Middle frontal gyrus (tissue), 1 donor: ENCODE measurements around the gene ZNF839.
A peak's percentile ranks its signal among the peaks of the same experiment; 100 is the strongest.
"Not testable (repeated sequence)": the region's sequence is repeated elsewhere in the genome, so short reads cannot be mapped to it uniquely, and the experiment has no call there.

Experiments
- DNase-seq: peaks from one replicate; pipeline ENCODE4 v3.0.0-alpha.2; 2015; ENCODE audit warnings: low spot score; ENCODE audit errors: extremely low spot score

Gene ZNF839

DNA sequence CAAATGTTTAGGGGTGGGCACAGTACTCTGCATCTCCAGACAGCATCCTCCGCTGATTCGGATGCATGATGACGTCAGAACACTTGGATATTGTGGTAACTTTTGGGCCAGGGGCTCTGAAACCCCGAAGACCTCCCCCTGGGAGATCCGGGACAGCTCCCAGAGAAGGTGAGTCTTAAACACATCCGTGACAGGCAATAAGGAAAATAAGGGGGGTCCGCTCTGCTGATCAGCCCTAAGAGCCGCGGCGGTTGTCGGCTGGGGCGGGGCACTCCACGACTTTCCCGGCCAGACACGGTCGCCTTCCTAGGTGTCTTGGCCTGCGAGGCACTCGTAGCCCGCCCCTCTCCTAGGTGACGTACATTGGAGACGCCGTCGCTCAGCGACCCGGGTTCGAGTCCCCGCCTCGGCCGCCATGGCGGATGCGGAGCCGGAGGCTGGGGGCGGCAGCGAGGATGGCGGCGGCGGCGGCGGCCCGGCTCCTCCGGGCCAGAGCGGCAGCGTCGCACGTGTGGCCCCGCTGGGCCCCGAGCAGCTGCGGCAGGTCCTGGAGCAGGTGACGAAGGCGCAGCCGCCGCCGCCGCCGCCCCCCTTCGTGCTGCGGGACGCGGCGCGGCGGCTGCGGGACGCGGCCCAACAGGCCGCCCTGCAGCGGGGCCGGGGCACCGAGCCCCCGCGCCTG, at the start of gene ZNF839:
Gene ZNF839, plus strand, starts transcription at position 396 of the 682 bp plus-strand sequence. Its CDS starts 20 bp downstream, at position 416.
- peak; percentile 63 for DNase-seq

DNA sequence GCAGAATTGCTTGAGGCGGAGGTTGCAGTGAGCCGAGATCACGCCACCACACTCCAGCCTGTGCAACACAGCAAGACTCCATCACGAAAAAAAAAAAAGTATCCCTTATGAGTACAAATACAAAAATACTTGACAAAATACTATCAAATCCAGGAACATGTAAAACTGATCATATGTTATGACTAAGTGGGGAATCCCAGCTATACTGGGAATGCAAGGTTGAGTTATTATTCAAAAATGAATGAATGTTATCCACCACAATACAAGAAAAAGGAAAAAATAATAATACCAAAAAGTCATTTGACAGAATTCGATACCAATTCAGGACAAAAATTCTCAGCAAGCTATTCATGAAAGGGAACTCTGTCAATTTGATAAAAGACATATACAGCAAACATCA, 47.2 kb upstream of the ZNF839 start:
- no peak for DNase-seq

DNA sequence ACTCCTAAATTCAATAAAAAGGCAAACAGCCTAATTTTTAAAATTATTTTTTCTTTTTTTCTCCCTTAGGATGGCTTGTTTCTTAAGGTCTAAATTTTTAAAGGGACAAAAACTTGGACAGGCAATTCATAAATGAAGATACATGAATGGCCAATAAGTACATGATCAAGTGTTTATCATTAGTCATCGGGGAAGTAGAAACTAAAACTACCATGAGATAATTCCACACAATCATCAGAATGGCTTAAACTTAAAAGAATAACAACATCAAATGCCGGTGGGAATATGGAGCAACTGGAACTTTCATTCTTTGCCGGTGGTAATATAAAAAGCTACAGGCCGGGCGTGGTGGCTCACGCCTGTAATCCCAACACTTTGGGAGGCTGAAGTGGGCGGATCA, 43.7 kb upstream of the ZNF839 start:
- no peak for DNase-seq

DNA sequence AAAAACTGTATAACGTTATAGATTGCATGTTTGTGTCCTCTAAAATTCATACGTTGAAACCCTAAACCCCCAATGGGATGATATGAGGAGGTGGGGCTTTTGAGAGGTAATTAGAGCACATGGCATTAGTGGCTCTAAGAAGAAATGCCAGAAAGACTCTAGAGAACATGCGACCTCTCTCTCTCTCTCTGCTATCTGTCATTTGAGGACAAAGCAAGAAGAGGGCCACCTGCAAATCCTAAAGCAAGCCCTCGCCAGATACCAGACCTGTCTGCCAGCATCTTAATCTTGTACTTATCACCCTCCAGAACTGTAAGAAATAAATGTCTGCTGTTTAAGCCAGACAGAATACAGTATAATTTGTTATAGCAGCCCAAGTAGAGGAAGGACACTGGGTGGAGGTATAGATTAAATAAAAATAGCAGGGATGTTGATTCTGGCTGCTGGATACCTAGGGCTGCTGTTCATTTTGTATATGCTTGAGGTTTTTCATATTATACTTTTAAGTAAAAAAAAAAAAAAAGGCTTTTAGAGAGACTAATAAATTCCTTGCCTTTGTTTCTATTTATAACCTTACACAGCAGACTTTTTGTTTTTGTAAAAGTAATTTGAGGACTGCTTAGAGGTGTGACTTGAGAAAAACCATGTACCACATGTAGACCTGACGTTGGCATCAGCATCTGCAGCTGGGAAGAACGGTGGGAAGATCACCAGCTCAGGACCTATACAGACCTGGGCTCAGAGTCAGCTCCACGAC, 41.5 kb upstream of the ZNF839 start:
- DNase-seq, result no peak

DNA sequence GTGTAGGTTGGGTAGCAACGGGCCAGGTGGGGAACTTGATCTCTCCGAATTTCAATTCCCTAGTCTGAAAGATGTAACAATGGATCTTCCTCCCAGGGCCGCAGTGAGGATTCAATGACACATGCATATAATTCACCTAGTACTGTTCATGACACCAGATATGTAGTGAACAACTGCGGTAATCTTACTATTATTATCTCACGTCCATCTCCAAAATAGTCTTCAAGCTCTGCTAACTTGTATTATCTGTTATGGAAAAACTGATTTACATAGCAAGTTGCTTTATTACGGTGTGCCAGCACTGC, 41.0 kb upstream of the ZNF839 start:
- DNase-seq, result no peak

DNA sequence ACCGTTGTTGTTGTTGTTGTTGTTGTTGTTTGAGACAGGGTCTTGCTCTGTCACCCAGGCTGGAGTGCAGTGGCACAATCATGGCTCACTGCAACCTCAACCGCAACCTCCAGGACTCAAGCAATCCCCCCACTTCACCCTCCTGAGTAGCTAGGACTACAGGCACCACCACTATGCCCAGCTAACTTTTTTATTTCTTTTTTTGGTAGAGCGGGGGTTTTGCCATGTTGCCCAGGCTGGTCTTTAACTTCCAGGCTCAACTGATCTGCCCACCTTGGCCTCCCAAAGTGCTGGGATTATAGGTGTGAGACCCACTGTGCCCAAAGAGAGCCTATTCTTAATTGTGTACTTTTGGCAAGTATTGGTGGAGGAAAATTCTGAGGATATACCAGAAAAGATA, 40.3 kb upstream of the ZNF839 start:
- no peak for DNase-seq

DNA sequence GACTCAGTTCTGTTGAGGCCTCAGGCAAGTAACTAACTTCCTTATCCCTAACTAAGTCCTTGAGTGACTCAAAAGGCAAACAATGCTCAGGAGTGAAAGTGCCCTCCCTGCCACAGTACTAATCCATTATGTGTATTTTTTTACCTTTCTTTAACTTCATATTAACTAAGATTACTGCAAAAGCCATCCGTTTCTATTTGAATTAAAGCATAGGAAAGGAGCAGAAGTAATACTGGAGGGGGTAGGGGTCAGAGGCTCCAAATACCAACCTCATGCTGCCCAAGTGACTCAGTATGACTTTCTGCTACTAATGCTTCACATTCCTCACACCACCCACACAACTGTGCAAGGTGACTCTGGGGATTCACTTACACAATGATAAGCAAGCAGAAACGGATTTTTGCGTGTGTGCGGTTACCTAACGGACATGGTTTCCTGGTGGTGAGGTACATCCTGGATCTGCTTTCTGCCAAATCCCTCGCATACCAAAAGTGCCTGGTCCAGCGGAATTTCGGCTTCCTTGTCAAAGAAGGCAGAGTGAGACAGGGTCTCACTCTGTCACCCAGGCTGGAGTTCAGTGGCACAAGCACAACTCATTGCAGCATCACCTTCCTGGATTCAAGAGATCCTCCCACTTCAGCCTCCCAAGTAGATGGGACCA, 39.7 kb upstream of the ZNF839 start:
- DNase-seq, result no peak

DNA sequence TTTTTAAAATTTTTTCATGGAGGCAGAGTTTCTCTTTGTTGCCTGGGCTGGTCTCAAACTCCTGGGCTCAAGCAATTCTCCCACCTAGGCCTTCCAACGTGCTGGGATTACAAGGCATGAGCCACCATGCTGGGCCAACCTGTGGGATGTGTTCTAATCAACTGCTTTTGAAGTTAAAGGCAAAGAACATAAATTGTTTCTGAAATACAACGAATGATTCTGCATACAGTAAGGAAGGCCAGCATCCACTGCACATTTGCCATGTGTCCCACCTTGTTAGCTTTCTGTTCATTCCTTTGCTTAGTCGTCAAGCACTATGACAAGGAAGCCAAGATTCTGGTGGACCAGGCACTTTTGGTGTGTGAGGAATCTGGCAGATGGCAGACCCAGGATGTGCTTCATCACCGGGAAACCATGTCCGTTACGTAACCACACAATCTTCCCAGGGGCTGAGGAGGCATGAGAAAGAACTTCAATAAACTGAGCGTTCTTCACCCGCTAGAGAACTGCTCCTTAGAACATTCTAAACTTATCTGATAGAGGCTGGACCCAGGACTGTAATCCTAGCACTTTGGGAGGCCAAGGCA, 39.1 kb upstream of the ZNF839 start:
- DNase-seq, result no peak

DNA sequence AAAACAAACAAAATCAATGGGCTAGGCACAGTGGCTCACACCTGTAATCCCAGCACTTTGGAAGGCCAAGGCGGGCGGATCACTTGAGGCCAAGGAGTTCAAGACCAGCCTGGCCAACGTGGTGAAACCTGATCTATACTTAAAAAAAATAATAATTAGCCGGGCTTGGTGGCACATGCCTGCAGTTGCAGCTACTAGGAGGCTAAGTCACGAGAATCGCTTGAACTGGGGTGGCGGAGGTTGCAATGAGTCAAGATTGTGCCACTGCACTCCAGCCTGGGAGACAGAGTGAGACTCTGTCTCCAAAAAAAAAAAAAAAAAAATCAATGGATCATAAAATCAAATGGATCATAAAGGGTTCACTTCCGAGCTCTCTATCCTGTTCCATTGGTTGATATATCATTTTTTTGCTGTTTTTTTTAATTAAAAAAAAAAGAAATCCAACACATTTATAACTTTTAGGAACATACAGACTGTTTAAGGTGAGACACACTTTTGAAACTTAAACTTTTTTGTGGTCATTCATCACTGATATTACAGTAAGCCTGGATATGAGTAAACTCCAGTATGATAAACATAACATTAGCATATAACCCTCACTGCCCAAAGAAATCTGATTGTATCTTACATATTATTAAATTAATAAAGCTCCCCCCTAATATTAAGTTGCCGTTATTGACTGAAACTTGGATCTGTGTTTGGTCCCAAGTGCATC, 36.6 kb upstream of the ZNF839 start:
- no peak for DNase-seq

DNA sequence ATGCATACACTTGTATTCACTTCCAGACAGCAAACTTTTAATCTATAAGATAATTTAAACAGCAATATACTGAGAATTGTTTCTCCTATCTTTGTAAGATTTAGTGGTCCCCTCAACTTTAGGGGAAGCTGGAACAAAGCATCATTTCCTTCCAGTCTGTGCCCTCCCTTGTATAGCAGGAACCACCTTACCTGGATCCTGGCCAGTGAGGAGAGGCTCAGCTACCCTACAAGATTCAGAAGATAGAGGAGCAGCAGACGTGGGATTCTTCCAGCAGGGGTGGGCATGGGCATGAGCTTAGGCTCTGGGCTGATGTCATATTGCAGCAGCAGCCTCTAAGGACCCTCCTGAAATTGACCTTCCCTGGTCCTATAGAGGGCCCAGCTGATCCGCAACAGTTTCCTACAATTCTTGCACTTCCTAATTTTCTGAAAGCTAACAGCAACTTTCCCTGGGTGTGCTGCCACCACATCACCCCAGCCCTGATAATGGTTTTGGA, 35.9 kb upstream of the ZNF839 start:
- no peak for DNase-seq

DNA sequence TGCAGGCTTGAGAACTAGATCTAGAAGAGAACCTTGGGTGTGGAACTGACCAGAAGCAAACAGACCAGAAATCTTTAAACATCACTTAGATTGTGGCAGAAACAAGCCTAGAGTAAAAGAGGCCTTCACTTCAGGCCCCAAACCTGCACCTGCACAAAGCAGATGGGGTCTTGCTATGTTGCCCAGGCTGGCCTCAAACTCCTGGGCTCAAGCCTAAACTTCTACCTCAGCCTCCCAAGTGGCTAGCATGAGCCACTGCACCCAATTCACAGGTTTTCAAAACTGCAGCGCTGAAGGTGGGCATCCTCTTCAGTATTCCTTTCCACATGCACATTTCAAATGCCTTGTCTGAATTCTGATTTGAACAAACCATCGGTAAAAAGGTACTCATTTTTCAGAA, 34.4 kb upstream of the ZNF839 start:
- no peak for DNase-seq

DNA sequence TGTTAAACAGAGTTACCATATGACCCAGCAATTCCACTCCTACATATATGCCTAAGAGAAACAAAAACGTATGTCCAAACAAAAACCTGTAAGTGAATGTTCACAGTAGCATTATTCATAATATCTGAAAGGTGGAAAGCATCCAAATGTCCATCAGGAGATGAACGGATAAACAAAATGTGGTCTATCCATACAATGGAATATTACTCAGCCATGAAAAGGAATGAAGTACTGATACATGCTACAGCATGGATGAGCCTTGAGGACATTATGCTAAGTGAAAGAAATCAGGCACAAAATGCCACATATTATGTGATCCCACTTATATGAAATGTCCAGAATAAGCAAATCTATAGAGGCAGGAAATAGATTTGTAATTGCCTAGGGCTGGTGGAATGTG, 31.4 kb upstream of the ZNF839 start:
- no peak for DNase-seq

DNA sequence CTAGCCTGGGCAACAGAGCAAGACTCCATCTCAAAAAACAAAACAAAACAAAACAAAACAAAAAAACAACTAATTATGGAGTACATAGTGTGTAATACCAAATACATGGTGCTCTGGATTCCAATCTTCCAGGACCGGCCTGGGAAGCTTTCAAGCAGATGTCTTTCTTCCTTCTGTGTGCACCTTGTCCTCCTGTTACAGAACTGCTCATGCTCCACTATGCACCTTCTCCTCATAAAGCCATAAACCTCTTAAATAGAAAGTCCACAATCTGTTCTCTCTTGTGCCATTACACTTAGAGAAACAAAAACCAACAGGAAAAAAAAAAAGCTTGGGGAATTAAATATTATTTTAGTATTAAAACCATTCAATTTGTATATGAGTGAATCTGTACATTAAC, 27.1 kb upstream of the ZNF839 start:
- DNase-seq, result no peak

DNA sequence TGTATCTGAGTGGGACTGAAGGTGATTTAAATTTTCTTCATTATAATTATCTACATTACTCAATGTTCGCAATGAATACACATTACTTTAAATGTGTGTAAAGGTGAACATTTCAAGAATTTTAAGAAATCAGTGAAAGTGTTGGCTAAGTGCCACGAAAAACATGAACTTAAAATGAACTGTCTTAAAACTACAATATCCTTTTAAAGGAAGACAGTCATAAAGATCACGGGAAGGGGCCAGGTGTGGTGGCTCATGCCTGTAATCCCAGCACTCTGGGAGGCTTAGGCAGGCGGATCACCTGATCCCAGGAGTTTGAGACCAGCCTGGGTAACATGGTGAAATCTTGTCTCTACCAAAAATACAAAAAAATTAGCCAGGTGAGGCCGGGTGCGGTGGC, 25.8 kb upstream of the ZNF839 start:
- no peak for DNase-seq

DNA sequence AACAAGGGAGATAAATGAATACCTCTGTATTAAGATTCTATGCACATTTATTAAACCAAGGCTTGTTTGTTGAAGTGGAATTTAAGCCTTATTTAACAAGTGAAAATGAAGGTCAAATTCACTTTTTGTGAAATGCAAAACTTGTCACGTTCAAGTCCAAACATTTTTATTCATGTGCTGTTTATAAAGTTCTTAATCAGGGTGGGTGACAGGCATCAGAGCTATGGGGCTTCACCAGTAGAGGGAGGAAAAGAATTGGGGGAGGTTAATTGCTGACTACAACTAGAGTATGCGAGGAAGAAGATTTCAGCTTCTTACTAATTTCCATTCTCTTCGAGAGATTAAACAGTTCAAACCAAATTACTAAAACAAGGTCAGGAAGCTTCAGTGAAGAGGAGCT, 24.3 kb upstream of the ZNF839 start:
- no peak for DNase-seq

DNA sequence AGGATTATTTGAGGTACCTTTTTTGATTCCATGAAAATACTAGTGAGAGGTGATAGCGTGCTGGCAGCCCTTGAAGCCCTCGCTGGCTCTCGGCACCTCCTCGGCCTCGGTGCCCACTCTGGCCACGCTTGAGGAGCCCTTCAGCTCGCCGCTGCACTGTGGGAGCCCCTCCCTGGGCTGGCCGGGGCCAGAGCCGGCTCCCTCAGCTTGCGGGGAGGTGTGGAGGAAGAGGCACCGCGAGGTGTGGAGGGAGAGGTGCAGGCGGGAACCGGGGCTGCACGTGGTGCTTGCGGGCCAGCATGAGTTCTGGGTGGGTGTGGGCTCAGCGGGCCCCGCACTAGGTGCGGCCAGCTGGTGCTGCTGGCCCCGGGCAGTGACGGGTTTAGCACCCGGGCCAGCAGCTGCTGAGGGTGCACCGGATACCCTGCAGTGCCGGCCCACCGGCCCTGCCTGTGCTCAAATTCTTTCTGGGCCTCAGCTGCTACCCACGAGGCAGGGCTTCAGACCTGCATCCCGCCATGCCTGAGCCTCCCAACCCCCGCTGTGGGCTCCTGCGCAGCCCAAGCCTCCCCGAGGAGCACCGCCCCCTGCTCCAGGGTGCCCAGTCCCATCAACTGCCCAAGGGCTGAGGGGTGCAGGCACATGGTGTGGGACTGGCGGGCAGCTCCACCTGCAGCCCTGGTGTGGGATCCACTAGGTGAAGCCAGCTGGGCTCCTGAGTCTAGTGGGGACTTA, 21.9 kb upstream of the ZNF839 start:
- no peak for DNase-seq

DNA sequence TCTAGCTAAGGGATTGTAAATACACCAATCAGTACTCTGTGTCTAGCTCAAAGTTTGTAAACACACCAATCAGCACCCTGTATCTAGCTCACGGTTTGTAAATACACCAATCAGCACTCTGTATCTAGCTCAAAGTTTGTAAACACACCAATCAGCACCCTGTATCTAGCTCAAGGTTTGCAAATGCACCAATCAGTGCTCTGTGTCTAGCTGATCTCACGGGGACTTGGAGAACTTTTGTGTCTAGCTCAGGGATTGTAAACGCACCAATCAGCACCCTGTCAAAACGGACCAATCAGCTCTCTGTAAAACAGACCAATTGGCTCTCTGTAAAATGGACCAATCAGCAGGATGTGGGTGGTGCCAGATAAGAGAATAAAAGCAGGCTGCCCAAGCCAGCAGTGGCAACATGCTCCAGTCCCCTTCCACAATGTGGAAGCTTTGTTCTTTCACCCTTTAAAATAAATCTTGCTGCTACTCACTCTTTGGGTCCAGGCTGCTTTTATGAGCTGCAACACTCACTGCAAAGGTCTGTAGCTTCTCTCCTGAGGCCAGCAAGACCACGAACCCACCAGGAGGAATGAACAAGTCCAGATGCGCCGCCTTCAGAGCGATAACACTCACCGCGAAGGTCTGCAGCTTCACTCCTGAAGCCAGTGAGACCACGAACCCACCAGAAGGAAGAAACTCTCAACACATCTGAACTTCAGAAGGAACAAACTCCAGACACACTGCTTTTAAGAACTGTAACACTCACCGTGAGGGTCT, 21.1 kb upstream of the ZNF839 start:
- not testable (repeated sequence) for DNase-seq

DNA sequence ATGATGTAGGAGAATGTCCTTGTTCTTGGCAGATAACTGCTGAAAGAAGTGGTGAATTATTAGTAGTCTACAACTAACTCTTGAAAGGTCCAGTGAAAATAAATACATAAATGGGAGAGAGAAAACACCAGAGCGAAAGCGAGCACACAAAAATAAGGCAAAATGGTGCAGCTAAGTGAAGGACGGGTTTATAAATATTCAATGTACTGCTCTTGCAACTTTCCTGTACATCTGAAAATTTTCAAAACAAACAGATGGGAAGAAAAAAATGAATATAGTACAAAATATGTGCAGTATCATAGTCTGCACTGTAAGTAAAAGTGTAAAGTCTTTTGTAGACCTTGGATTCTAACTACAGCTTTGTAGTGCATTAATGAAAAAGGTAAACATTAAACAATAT, 15.9 kb upstream of the ZNF839 start:
- no peak for DNase-seq

DNA sequence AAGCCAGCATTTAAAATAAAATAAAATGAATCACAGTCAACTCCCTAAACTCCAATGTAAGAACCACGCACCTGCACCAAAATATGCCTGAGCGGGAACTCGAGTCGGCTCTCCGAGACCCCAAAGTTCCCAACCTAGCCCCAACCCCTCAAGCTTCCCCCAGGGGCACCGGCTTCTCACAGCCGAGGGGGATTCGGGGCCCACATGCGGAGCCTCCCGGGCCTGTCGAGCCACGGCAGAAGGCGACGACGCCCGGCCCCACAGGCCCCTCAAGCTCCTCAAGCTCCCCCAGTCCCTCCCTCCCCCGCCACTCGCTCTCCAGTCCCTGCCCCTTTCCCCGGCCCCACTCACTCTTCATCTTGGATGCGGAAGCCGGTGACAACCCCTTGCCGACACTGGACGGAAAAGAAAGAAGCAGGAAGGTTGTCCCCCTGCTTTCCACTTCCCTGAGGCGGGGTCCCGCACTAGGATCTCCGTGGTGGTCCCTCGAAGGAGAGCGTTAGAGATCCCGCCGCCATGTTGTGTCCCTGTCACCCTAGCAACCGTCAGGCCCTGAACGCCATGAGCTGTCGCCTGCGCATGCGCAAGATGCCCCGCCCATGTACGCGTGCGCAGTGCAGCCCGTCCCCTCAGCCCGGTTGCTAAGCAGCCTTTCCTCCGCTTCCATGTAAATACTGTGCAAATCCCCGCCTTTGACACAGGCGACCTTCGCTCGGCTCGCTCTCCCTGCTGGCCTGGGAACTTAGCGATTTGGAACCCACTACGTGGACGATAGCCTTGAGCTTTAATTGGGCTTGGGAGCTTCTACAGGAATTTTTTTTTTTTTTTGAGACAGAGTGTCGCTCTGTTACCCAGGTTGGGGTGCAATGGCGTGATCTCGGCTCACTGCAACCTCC, 14.7 kb upstream of the ZNF839 start, which contains the start of gene MOK:
Gene MOK, minus strand, starts transcription at position 554 of the 896 bp plus-strand sequence. Its CDS starts 196 bp downstream, at position 358.
- DNase-seq, result peak; percentile 96
